HepG2 (cell line): ENCODE measurements around the gene GPR176. TPM values are rescaled to one million over a fixed set of nuclear protein-coding genes. Genes with fewer than 3 reads are reported as not detected.

Experiments
- ATAC-seq: fragments of 200-7000 bp; cut with Tn5 transposase; 3 replicates; pipeline ENCODE4 v1.9.1; 2020; ENCODE audit warnings: mild to moderate bottlenecking, moderate library complexity
- BruUV-seq: library from RNA; stranded (reverse); fragments of 400-500 nt; replicated peaks from 2 replicates; lab custom pipeline; 2021; lab: Mats Ljungman, UMichigan
- CTCF ChIA-PET: fragments of 300-600 bp; formaldehyde crosslinking; extraction: SDS; loops from one replicate; lab custom pipeline; 2021; ENCODE audit warnings: low total read pairs, inconsistent platforms, low intra/inter-chr PET ratio; lab: Yijun Ruan, JAX
- POLR2A ChIA-PET: fragments of 350-600 bp; sonication (Branson Sonifier 250); formaldehyde crosslinking; loops from one replicate; lab custom pipeline; 2020; ENCODE audit warnings: antibody characterized with exemption, inconsistent platforms; lab: Yijun Ruan, JAX
- DNase-seq: peaks from one replicate; pipeline ENCODE4 v3.0.0-alpha.2; 2015; ENCODE audit warnings: low spot score
- FAIRE-seq: peaks from 3 replicates; lab custom pipeline; 2011; peaks lifted over from hg19 to GRCh38; lab: Jason Lieb, UNC
- H2AFZ ChIP-seq: one replicate; pipeline ENCODE4 v1.6.1; 2011; ENCODE audit warnings: low read length, inconsistent platforms
- H3K27ac ChIP-seq: fragments of 300-600 bp; 3 replicates; pipeline ENCODE4 v1.8.0; 2011; ENCODE audit warnings: mixed run types, mild to moderate bottlenecking, mixed read lengths, low read length, inconsistent platforms; ENCODE audit not compliant: insufficient read depth; ENCODE audit errors: extremely low read length
- H3K27me3 ChIP-seq, 2 experiments: fragments of 200-600 bp in 1 of 2; 2 replicates in 1 of 2; 3 replicates in 1 of 2; pipeline versions ENCODE4 v1.6.0 to v1.8.0; 2011; ENCODE audit warnings: low read length in 2 of 2, mild to moderate bottlenecking in 2 of 2, moderate library complexity in 2 of 2, inconsistent platforms in 1 of 2; ENCODE audit not compliant: insufficient read depth in 2 of 2, control insufficient read depth in 1 of 2
- H3K36me3 ChIP-seq, 2 experiments: fragments of 200-600 bp in 1 of 2; replicated peaks in 1 of 2; 2 replicates in 1 of 2; 3 replicates in 1 of 2; pipeline versions ENCODE4 v1.5.1 to v1.8.0; 2011; ENCODE audit warnings: low read length in 2 of 2, inconsistent platforms in 1 of 2; ENCODE audit not compliant: insufficient read depth in 2 of 2, control insufficient read depth in 1 of 2
- H3K4me1 ChIP-seq: 2 replicates; pipeline ENCODE4 v1.5.1; 2012; ENCODE audit warnings: low read length, inconsistent platforms; ENCODE audit not compliant: insufficient read depth
- H3K4me2 ChIP-seq: 2 replicates; pipeline ENCODE4 v1.6.0; 2011; ENCODE audit warnings: low read depth, low read length, inconsistent platforms
- H3K4me3 ChIP-seq, 3 experiments: fragments of 200-600 bp in 1 of 3; sonication (generic), shearing (Covaris generic) in 1 of 3; replicated peaks in 1 of 3; 2 replicates each; pipeline ENCODE4 v1.5.1; 2011 to 2016; ENCODE audit warnings: low read length in 3 of 3, inconsistent platforms in 2 of 3, low read depth in 2 of 3, mild to moderate bottlenecking in 2 of 3, control low read depth in 1 of 3, mixed read lengths in 1 of 3; ENCODE audit not compliant: insufficient read depth in 1 of 3
- H3K79me2 ChIP-seq: one replicate; pipeline ENCODE4 v1.6.1; 2011; ENCODE audit warnings: low read length, inconsistent platforms; ENCODE audit not compliant: insufficient read depth
- H3K9ac ChIP-seq: 2 replicates; pipeline ENCODE4 v1.6.0; 2011; ENCODE audit warnings: mild to moderate bottlenecking, low read depth, low read length, inconsistent platforms; ENCODE audit not compliant: insufficient read depth
- H3K9me3 ChIP-seq: 2 replicates; pipeline ENCODE4 v1.5.1; 2012; ENCODE audit warnings: mild to moderate bottlenecking, low read length
- H4K20me1 ChIP-seq: 2 replicates; pipeline ENCODE4 v1.6.0; 2011; ENCODE audit warnings: inconsistent platforms, mild to moderate bottlenecking, low read length, moderate library complexity; ENCODE audit not compliant: insufficient read depth
- NR2F2 ChIP-seq: IDR thresholded peaks from 2 replicates; pipeline ENCODE4 v1.6.1; 2012; ENCODE audit warnings: low read depth, inconsistent platforms, borderline replicate concordance
- RAD51 ChIP-seq: fragments of 450-650 bp; IDR thresholded peaks from 2 replicates; pipeline ENCODE4 v1.6.1; 2016; ENCODE audit warnings: borderline replicate concordance
- ZNF121 ChIP-seq: sonication (generic); formaldehyde crosslinking; IDR thresholded peaks from 2 replicates; pipeline ENCODE4 v1.5.0; 2020; ENCODE audit warnings: mild to moderate bottlenecking, missing genetic modification reagents
- ZNF878 ChIP-seq: sonication (generic); formaldehyde crosslinking; IDR thresholded peaks from 2 replicates; pipeline ENCODE4 v1.8.1; 2023; ENCODE audit warnings: mild to moderate bottlenecking, missing genetic modification reagents, moderate library complexity
- WGBS: methylation state at CpG from one replicate; pipeline ENCODE4 v1.1.6; 2017; ENCODE audit warnings: low lambda C conversion rate; 5-methylcytosine and 5-hydroxymethylcytosine counted together
- in situ Hi-C: cut with HindIII; loops from 2 replicates; pipeline ENCODE4 v1.10.0; 2017; ENCODE audit warnings: low pct_unique_long_range_greater_than_20kb; ENCODE audit not compliant: extremely low pct_ligation_motif_present
- intact Hi-C: fragments of 100-400 bp; cut with micrococcal nuclease; formaldehyde crosslinking; loops from one replicate; pipeline ENCODE4 v1.10.0; 2022; ENCODE audit not compliant: unreplicated experiment
- polyA plus RNA-seq, 8 experiments: library from polyadenylated mRNA; depleted of rRNA in 3 of 8; stranded (reverse) in 7 of 8; unstranded in 1 of 8; fragments of >200 nt; fragmentation: Illumina TruSeq in 4 of 8; extraction: Trizol in 4 of 8; gene quantifications; 2 replicates each; pipeline versions ENCODE4 v1.2.1 to v1.2.3, GENCODE V29; 2011 to 2016; ENCODE audit warnings: low read depth in 4 of 8, missing spikeins in 1 of 8, mixed read lengths in 1 of 8; ENCODE audit not compliant: insufficient read depth in 1 of 8
- total RNA-seq, 5 experiments: library from RNA; depleted of rRNA; stranded (reverse); fragments of >200 nt; fragmentation: Illumina TruSeq; extraction: Trizol; gene quantifications; 2 replicates each; pipeline ENCODE4 v1.2.3, GENCODE V29; 2016; ENCODE audit warnings: low read depth in 1 of 5

Gene GPR176
- total and polyA plus RNA-seq, 2 of the 13 experiments (the other 11 are each of a cell fraction or from before 2014, with no cell fraction given), result 0.11 to 0.20 TPM

DNA sequence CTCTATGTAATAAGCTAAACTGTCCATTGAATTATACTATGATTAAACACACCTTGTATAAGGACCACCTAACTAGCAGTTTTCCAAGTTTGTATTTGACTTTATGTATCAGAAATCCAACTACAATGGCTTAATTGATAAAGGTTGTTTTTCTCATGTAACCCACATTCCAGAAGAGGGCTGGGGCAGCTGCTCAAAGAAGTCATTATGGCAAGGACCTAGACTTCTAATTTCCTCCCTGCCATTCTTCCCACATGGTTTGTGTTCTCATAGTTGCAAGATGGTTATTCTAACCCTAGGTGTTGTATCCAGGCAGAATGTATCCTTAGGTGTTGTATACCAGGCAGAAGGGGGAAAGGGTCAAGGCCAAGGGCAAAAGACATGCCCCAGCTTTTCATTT lies 35.7 kb downstream of the GPR176 start:
- ATAC-seq (no peak), FAIRE-seq (no peak), DNase-seq (no peak)
- POLR2A ChIA-PET, result no interaction called here
- BruUV-seq, result no TSS peak
- Histone ChIP-seq H4K20me1 (no peaks in the 10 kb centered on the region), H3K79me2 (no peaks in the 10 kb centered on the region), H3K4me2 (no peak overlapping the region), H3K4me3 (no peak overlapping the region), H3K9me3 (no peaks in the 10 kb centered on the region), H3K36me3 (no peaks in the 10 kb centered on the region), H2AFZ (no peak overlapping the region), H3K4me1 (peaks cover 23% of the 10 kb centered on the region), H3K27ac (no peak overlapping the region), H3K27me3 (0 out of 5 replicates have a peak, but pooled peaks cover 2 to 3% of the 10 kb centered on the region in 2 experiments), H3K9ac (no peak overlapping the region)
- in situ Hi-C loops, result no loop called here
- intact Hi-C loops, result loop anchor here (10.0 kb wide), 1 partner anchor 90 kb away; no protein-coding TSS in a partner anchor
- no peak for TF ChIP-seq ZNF878 (CRISPR knock-in tag)
- CTCF ChIA-PET, result no interaction called here

DNA sequence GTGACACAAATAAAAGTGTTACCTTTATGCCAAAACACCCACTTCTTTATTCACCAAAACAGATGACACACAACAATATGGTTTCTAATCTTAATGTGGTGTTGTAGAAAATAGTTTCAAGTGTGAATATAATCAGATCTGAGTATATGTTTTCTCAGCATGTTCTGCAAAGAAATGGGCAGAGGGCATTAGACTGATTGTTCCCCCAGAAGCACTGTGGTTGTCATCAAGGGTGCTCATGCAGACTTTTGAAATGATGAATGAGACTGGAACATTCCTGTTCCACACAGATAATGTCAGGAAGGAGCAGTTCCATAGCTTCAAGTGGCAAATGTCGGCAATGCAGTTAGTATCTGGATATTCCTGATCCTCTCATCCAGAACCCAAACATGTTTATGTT lies 37.5 kb downstream of the GPR176 start:
- Histone ChIP-seq H3K4me3 (no peak overlapping the region), H3K27me3 (0 out of 5 replicates have a peak, but pooled peaks cover 2 to 3% of the 10 kb centered on the region in 2 experiments), H3K36me3 (no peaks in the 10 kb centered on the region), H3K9ac (no peak overlapping the region), H3K27ac (no peak overlapping the region), H4K20me1 (no peaks in the 10 kb centered on the region), H3K79me2 (no peaks in the 10 kb centered on the region), H3K4me2 (no peak overlapping the region), H3K4me1 (peaks cover 6% of the 10 kb centered on the region), H3K9me3 (no peaks in the 10 kb centered on the region), H2AFZ (no peak overlapping the region)
- intact Hi-C loops, result loop anchor here (10.0 kb wide), 1 partner anchor 92 kb away; no protein-coding TSS in a partner anchor
- TF ChIP-seq ZNF121 (no peak), NR2F2 (no peak), RAD51 (no peak)
- no TSS peak for BruUV-seq
- in situ Hi-C loops, result no loop called here
- no peak for DNase-seq
- ChIA-PET POLR2A (no interaction called here), CTCF (no interaction called here)
- FAIRE-seq, result no peak
- no peak for ATAC-seq
- WGBS, result 33% methylated on average over 1 of the region's 1 CpG
